SK-N-SH (cell line): ENCODE results near the gene CDIP1. TPM values are rescaled to one million over a fixed set of nuclear protein-coding genes. Genes with fewer than 3 reads are reported as not detected.

Source experiments
- CTCF ChIA-PET: fragments of 300-600, 350-600 bp; formaldehyde crosslinking; extraction: SDS; loops from one replicate; lab custom pipeline; 2021; lab: Yijun Ruan, JAX
- POLR2A ChIA-PET: fragments of 350-600 bp; sonication (Branson Sonifier 250); formaldehyde crosslinking; extraction: SDS; loops from one replicate; lab custom pipeline; 2020; ENCODE audit warnings: antibody characterized with exemption, inconsistent platforms; lab: Yijun Ruan, JAX
- DNase-seq: peaks from one replicate; pipeline ENCODE4 v3.0.0; 2012
- H2AFZ ChIP-seq: fragments of 200-600 bp; sonication (generic); 2 replicates; pipeline ENCODE4 v1.8.1; 2016; ENCODE audit warnings: antibody characterized with exemption, mild to moderate bottlenecking, low read depth
- H3F3A ChIP-seq: fragments of 200-600 bp; sonication (generic); replicated peaks from 2 replicates; pipeline ENCODE3; 2016; ENCODE audit warnings: antibody characterized with exemption, mild to moderate bottlenecking; ENCODE audit not compliant: insufficient read depth
- H3K27ac ChIP-seq, 2 experiments: fragments of 200-500 bp in 1 of 2; fragments of 200-600 bp in 1 of 2; sonication (Bioruptor generic) in 1 of 2; sonication (generic), shearing (Covaris generic) in 1 of 2; 2 replicates each; pipeline versions ENCODE4 v1.5.1 to v1.6.1; 2014 to 2016; ENCODE audit warnings: low read depth in 2 of 2, inconsistent platforms in 1 of 2, low read length in 1 of 2, mild to moderate bottlenecking in 1 of 2, mixed read lengths in 1 of 2
- H3K27me3 ChIP-seq: fragments of 200-600 bp; sonication (generic), shearing (Covaris generic); 2 replicates; pipeline ENCODE4 v1.6.1; 2016; ENCODE audit warnings: mixed run types; ENCODE audit not compliant: insufficient read depth
- H3K36me3 ChIP-seq, 2 experiments: fragments of 200-500 bp in 1 of 2; fragments of 200-600 bp in 1 of 2; sonication (Bioruptor generic) in 1 of 2; sonication (generic) in 1 of 2; replicated peaks in 1 of 2; 2 replicates each; pipeline versions ENCODE3 to v1.5.1; 2014 to 2016; ENCODE audit warnings: low read length in 1 of 2, mild to moderate bottlenecking in 1 of 2; ENCODE audit not compliant: insufficient read depth in 2 of 2, control insufficient read depth in 1 of 2
- H3K4me1 ChIP-seq, 2 experiments: fragments of 200-500 bp in 1 of 2; fragments of 200-600 bp in 1 of 2; sonication (Bioruptor generic) in 1 of 2; sonication (generic), shearing (Covaris generic) in 1 of 2; 2 replicates each; pipeline versions ENCODE4 v1.5.1 to v1.6.1; 2014 to 2016; ENCODE audit warnings: low read depth in 1 of 2, low read length in 1 of 2, mixed run types in 1 of 2; ENCODE audit not compliant: insufficient read depth in 2 of 2, control insufficient read depth in 1 of 2
- H3K4me2 ChIP-seq: fragments of 200-600 bp; sonication (generic), shearing (Covaris generic); 2 replicates; pipeline ENCODE4 v1.6.1; 2017; ENCODE audit warnings: mixed run types
- H3K4me3 ChIP-seq, 2 experiments: fragments of 200-500 bp in 1 of 2; fragments of 200-600 bp in 1 of 2; sonication (Bioruptor generic) in 1 of 2; sonication (generic), shearing (Covaris generic) in 1 of 2; 2 replicates each; pipeline versions ENCODE4 v1.5.1 to v1.8.1; 2014 to 2016; ENCODE audit warnings: low read depth in 2 of 2, inconsistent platforms in 1 of 2, low read length in 1 of 2, mild to moderate bottlenecking in 1 of 2, mixed read lengths in 1 of 2, moderate library complexity in 1 of 2
- H3K79me2 ChIP-seq: fragments of 200-600 bp; sonication (generic); 2 replicates; pipeline ENCODE4 v1.8.1; 2017; ENCODE audit warnings: mild to moderate bottlenecking; ENCODE audit not compliant: insufficient read depth
- H3K9ac ChIP-seq: fragments of 200-600 bp; sonication (generic); 2 replicates; pipeline ENCODE4 v1.6.1; 2017; ENCODE audit warnings: mixed run types
- H3K9me2 ChIP-seq: fragments of 200-600 bp; sonication (generic); 2 replicates; pipeline ENCODE4 v1.6.1; 2017; ENCODE audit warnings: mixed run types
- H3K9me3 ChIP-seq: fragments of 200-600 bp; sonication (generic); 2 replicates; pipeline ENCODE4 v1.6.1; 2017; ENCODE audit warnings: mixed run types, mild to moderate bottlenecking, moderate library complexity
- H4K20me1 ChIP-seq: fragments of 200-600 bp; sonication (generic); 2 replicates; pipeline ENCODE4 v1.6.1; 2017; ENCODE audit warnings: mild to moderate bottlenecking, mixed run types; ENCODE audit not compliant: insufficient read depth
- CTCF ChIP-seq: fragments of 200-600 bp; sonication (generic); IDR thresholded peaks from 2 replicates; pipeline ENCODE4 v1.6.1; 2017; ENCODE audit warnings: antibody characterized with exemption, mild to moderate bottlenecking, moderate library complexity
- EP300 ChIP-seq, 2 experiments: IDR thresholded peaks; 2 replicates each; pipeline versions ENCODE4 v1.4.0 to v1.6.1; 2012; ENCODE audit warnings: borderline replicate concordance in 1 of 2, low read depth in 1 of 2, low read length in 1 of 2
- EZH2phosphoT487 ChIP-seq: fragments of 200-600 bp; sonication (generic); IDR thresholded peaks from 2 replicates; pipeline ENCODE4 v1.6.1; 2017; ENCODE audit warnings: low read depth, mixed run types, mild to moderate bottlenecking, antibody characterized with exemption, moderate library complexity, borderline replicate concordance
- FOSL2 ChIP-seq: IDR thresholded peaks from 2 replicates; pipeline ENCODE4 v1.4.0; 2012; ENCODE audit warnings: low read depth, mild to moderate bottlenecking, moderate library complexity, borderline replicate concordance
- FOXM1 ChIP-seq: IDR thresholded peaks from 2 replicates; pipeline ENCODE4 v1.4.0; 2012; ENCODE audit warnings: low read depth, mild to moderate bottlenecking
- GABPA ChIP-seq: IDR thresholded peaks from 2 replicates; pipeline ENCODE4 v1.4.0; 2012; ENCODE audit warnings: low read depth, mild to moderate bottlenecking
- JUND ChIP-seq: IDR thresholded peaks from 2 replicates; pipeline ENCODE4 v1.4.0; 2012
- MEF2A ChIP-seq: IDR thresholded peaks from 2 replicates; pipeline ENCODE4 v1.4.0; 2012; ENCODE audit warnings: low read depth, borderline replicate concordance
- MXI1 ChIP-seq: IDR thresholded peaks from 2 replicates; pipeline ENCODE4 v1.6.1; 2012; ENCODE audit warnings: mild to moderate bottlenecking, low read depth, low read length, improper control_type of control experiment
- NFIC ChIP-seq: IDR thresholded peaks from 2 replicates; pipeline ENCODE4 v1.4.0; 2012; ENCODE audit warnings: borderline replicate concordance
- NRF1 ChIP-seq: IDR thresholded peaks from 2 replicates; pipeline ENCODE4 v1.6.1; 2012; ENCODE audit warnings: low read depth, mild to moderate bottlenecking, low read length
- RAD21 ChIP-seq: IDR thresholded peaks from 2 replicates; pipeline ENCODE4 v1.6.1; 2012; ENCODE audit warnings: mild to moderate bottlenecking, low read length
- RFX5 ChIP-seq: IDR thresholded peaks from 2 replicates; pipeline ENCODE4 v1.6.1; 2012; ENCODE audit warnings: mild to moderate bottlenecking, improper control_type of control experiment, low read length
- RXRA ChIP-seq: IDR thresholded peaks from 2 replicates; pipeline ENCODE4 v1.4.0; 2012; ENCODE audit warnings: low read depth, mild to moderate bottlenecking, borderline replicate concordance
- SMC3 ChIP-seq: IDR thresholded peaks from 2 replicates; pipeline ENCODE4 v1.6.1; 2012; ENCODE audit warnings: low read depth, low read length, improper control_type of control experiment
- TCF12 ChIP-seq: IDR thresholded peaks from 2 replicates; pipeline ENCODE4 v1.4.0; 2012
- USF1 ChIP-seq: IDR thresholded peaks from 2 replicates; pipeline ENCODE4 v1.4.0; 2012; ENCODE audit warnings: low read depth, borderline replicate concordance
- USF2 ChIP-seq: fragments of 150-350 bp; IDR thresholded peaks from 2 replicates; pipeline ENCODE4 v1.6.1; 2017; ENCODE audit warnings: antibody characterized with exemption, low read length, low read depth, borderline replicate concordance
- YY1 ChIP-seq: IDR thresholded peaks from 2 replicates; pipeline ENCODE4 v1.4.0; 2012; ENCODE audit warnings: low read depth, mild to moderate bottlenecking
- WGBS: methylation state at CpG from one replicate; pipeline ENCODE4 v1.1.6; 2017; ENCODE audit warnings: low lambda C conversion rate; 5-methylcytosine and 5-hydroxymethylcytosine counted together
- polyA plus RNA-seq, 3 experiments: library from polyadenylated mRNA; depleted of rRNA; stranded (reverse); fragments of >200 nt; gene quantifications; 2 replicates each; pipeline ENCODE4 v1.2.3, GENCODE V29; 2012

The CDIP1 gene
- polyA plus RNA-seq, 1 of the 3 experiments (the other 2 are of a cell fraction), result 30.2 TPM

GRCh38 chr16:4535627-4536108 lies 2.9 kb downstream of the CDIP1 start:
- Histone ChIP-seq H3K9me2 (no peaks in the 10 kb centered on the region), H3K9me3 (no peaks in the 10 kb centered on the region; the same call in 1 of the 2 replicates), H3K9ac (no peak overlapping the region), H3K27ac (no peak overlapping the region), H3K4me1 (peaks cover 0 to 9% of the 10 kb centered on the region in 2 experiments; a peak in 2 of 4 replicates), H4K20me1 (no peaks in the 10 kb centered on the region), H3K4me2 (no peak overlapping the region), H3K79me2 (peaks cover 43% of the 10 kb centered on the region), H3K4me3 (no peak overlapping the region), H3K36me3 (peaks cover 0 to 3% of the 10 kb centered on the region in 2 experiments), H2AFZ (no peak overlapping the region), H3F3A (peaks cover 6% of the 10 kb centered on the region), H3K27me3 (no peaks in the 10 kb centered on the region)
- CTCF ChIA-PET, result interaction anchor here (0.6 to 1.9 kb wide), 5 partner anchors 11 to 61 kb away, joined by 3 to 6 read pairs (median 3); no protein-coding TSS in a partner anchor
- POLR2A ChIA-PET, result no interaction called here
- DNase-seq, result no peak
- 85% methylated on average over 6 of the region's 7 CpGs for WGBS
- TF ChIP-seq RAD21 (no peak), FOXM1 (no peak), NRF1 (no peak), SMC3 (no peak), GABPA (no peak), JUND (no peak), NFIC (no peak), EP300 (IDR thresholded peaks at IDR 0.05; ENCODE audit: borderline replicate concordance in 1 of 2, low read depth in 1 of 2, low read length in 1 of 2) (no peak), EZH2phosphoT487 (no peak), TCF12 (no peak), MXI1 (no peak)

- DNase-seq, result no peak
- ChIA-PET POLR2A (no interaction called here), CTCF (interaction anchor here (0.9 kb wide), 1 partner anchor 29 kb away, joined by 3 read pairs; no protein-coding TSS in a partner anchor)
- no peaks in the 10 kb centered on the region for H3K27me3 ChIP-seq
- H3K4me2 ChIP-seq, result no peak overlapping the region
- no peaks in the 10 kb centered on the region; the same call in 1 of the 2 replicates for H3K9me3 ChIP-seq
- H3K9me2 ChIP-seq, result no peaks in the 10 kb centered on the region
- no peak overlapping the region for H3K27ac ChIP-seq
- no peak overlapping the region for H2AFZ ChIP-seq
- no peaks in the 10 kb centered on the region for H4K20me1 ChIP-seq
- H3K79me2 ChIP-seq, result peaks cover 43% of the 10 kb centered on the region
- H3K4me3 ChIP-seq, result no peak overlapping the region
- H3F3A ChIP-seq, result peaks cover 16% of the 10 kb centered on the region
- WGBS, result 92% methylated on average over 13 of the region's 13 CpGs
- no peak for TF ChIP-seq USF1
- TF ChIP-seq USF2, result no peak
- TF ChIP-seq RXRA, result no peak
- TF ChIP-seq MEF2A, result no peak
- TF ChIP-seq TCF12, result no peak
- no peak for TF ChIP-seq YY1
- no peak for TF ChIP-seq RFX5
- no peak for TF ChIP-seq CTCF
- no peak for TF ChIP-seq FOSL2
- TF ChIP-seq, all 33 proteins: peak for 0
- peaks cover 0 to 3% of the 10 kb centered on the region in 2 experiments for H3K36me3 ChIP-seq
- H3K4me1 ChIP-seq, result peaks cover 0 to 9% of the 10 kb centered on the region in 2 experiments; a peak in 2 of 4 replicates
- no peak overlapping the region for H3K9ac ChIP-seq
These were observed 4.3 kb downstream of the CDIP1 start for GRCh38 chr16:4534151-4534790.
